Neural cell (in vitro differentiated cells): ENCODE results near the gene DENND11. TPM values are rescaled to one million over a fixed set of nuclear protein-coding genes. Genes with fewer than 3 reads are reported as not detected.

Source experiments
- H2AFZ ChIP-seq: fragments of 200-600, 300-800 bp; sonication (generic), shearing (Covaris generic); 2 replicates; pipeline ENCODE4 v1.6.0; 2014; ENCODE audit warnings: low read depth, mild to moderate bottlenecking, antibody characterized with exemption, low read length, moderate library complexity
- H3F3A ChIP-seq: fragments of 200-600 bp; shearing (Covaris generic); 2 replicates; pipeline ENCODE4 v1.6.1; 2016; ENCODE audit warnings: mild to moderate bottlenecking, moderate library complexity, mixed read lengths, antibody characterized with exemption, low read length; ENCODE audit not compliant: insufficient read depth, poor library complexity, severe bottlenecking
- H3K27ac ChIP-seq: fragments of 200-600, 300-800 bp; sonication (generic), shearing (Covaris generic); 2 replicates; pipeline ENCODE4 v1.5.1; 2014; ENCODE audit warnings: mild to moderate bottlenecking, low read length, moderate library complexity
- H3K27me3 ChIP-seq: fragments of 300-800, 200-600 bp; sonication (generic), shearing (Covaris generic); 2 replicates; pipeline ENCODE4 v1.6.0; 2014; ENCODE audit warnings: mild to moderate bottlenecking, low read depth, low read length, moderate library complexity; ENCODE audit not compliant: insufficient read depth
- H3K36me3 ChIP-seq: fragments of 300-800, 200-600 bp; sonication (generic), shearing (Covaris generic); 2 replicates; pipeline ENCODE4 v1.5.1; 2014; ENCODE audit warnings: mild to moderate bottlenecking, antibody characterized with exemption, low read length, moderate library complexity; ENCODE audit not compliant: insufficient read depth
- H3K4me2 ChIP-seq: fragments of 300-800, 200-600 bp; sonication (generic), shearing (Covaris generic); 2 replicates; pipeline ENCODE4 v1.6.0; 2014; ENCODE audit warnings: mild to moderate bottlenecking, low read length
- H3K4me3 ChIP-seq: fragments of 300-800, 200-600 bp; sonication (generic), shearing (Covaris generic); 2 replicates; pipeline ENCODE4 v1.5.1; 2014; ENCODE audit warnings: mild to moderate bottlenecking, low read length, moderate library complexity
- H3K79me2 ChIP-seq: fragments of 200-600 bp; shearing (Covaris generic); replicated peaks from 2 replicates; pipeline ENCODE4 v1.6.0; 2014; ENCODE audit warnings: mild to moderate bottlenecking, low read length, moderate library complexity; ENCODE audit not compliant: insufficient read depth
- H3K9ac ChIP-seq: fragments of 300-800, 200-600 bp; sonication (generic), shearing (Covaris generic); 2 replicates; pipeline ENCODE4 v1.6.1; 2016; ENCODE audit warnings: mild to moderate bottlenecking, low read length, mixed read lengths
- H3K9me2 ChIP-seq: fragments of 200-600 bp; shearing (Covaris generic); 2 replicates; pipeline ENCODE4 v1.6.1; 2016; ENCODE audit warnings: mild to moderate bottlenecking, low read length, mixed read lengths; ENCODE audit not compliant: insufficient read depth
- H3K9me3 ChIP-seq: fragments of 200-600, 300-800 bp; sonication (generic), shearing (Covaris generic); 2 replicates; pipeline ENCODE4 v1.6.1; 2016; ENCODE audit warnings: mild to moderate bottlenecking, mixed run types, low read length, moderate library complexity, mixed read lengths
- H4K20me1 ChIP-seq: fragments of 200-600 bp; shearing (Covaris generic); 2 replicates; pipeline ENCODE4 v1.6.1; 2016; ENCODE audit warnings: mild to moderate bottlenecking, mixed run types; ENCODE audit not compliant: insufficient read depth
- CTCF ChIP-seq: fragments of 450-650 bp; IDR thresholded peaks from 2 replicates; pipeline ENCODE4 v1.5.1; 2014; ENCODE audit warnings: antibody characterized with exemption, mild to moderate bottlenecking, moderate library complexity; ENCODE audit not compliant: poor library complexity, severe bottlenecking
- EP300 ChIP-seq: fragments of 450-650 bp; conservative IDR thresholded peaks from 2 replicates; pipeline ENCODE4 v1.6.1; 2014; ENCODE audit warnings: antibody characterized with exemption, mild to moderate bottlenecking, moderate library complexity; ENCODE audit not compliant: poor library complexity, severe bottlenecking
- EZH2 ChIP-seq: fragments of 200-600, 300-800 bp; shearing (Covaris generic), sonication (generic); IDR thresholded peaks from 2 replicates; pipeline ENCODE4 v1.6.1; 2014; ENCODE audit warnings: antibody characterized with exemption, low read length, borderline replicate concordance, mild to moderate bottlenecking; ENCODE audit not compliant: insufficient read depth, poor library complexity, severe bottlenecking
- MXI1 ChIP-seq: fragments of 450-650 bp; conservative IDR thresholded peaks from 2 replicates; pipeline ENCODE4 v1.6.1; 2014; ENCODE audit warnings: antibody characterized with exemption, mild to moderate bottlenecking; ENCODE audit not compliant: poor library complexity, severe bottlenecking
- POLR2AphosphoS5 ChIP-seq: IDR thresholded peaks from 2 replicates; pipeline ENCODE4 v1.6.1; 2012
- RAD21 ChIP-seq: fragments of 450-650 bp; conservative IDR thresholded peaks from 2 replicates; pipeline ENCODE4 v1.6.1; 2014; ENCODE audit warnings: antibody characterized with exemption, mild to moderate bottlenecking, moderate library complexity
- REST ChIP-seq: IDR thresholded peaks from 2 replicates; pipeline ENCODE4 v1.6.1; 2012; ENCODE audit warnings: borderline replicate concordance
- SMC3 ChIP-seq: fragments of 450-650 bp; conservative IDR thresholded peaks from 2 replicates; pipeline ENCODE4 v1.6.1; 2014; ENCODE audit warnings: antibody characterized with exemption, mild to moderate bottlenecking, moderate library complexity; ENCODE audit not compliant: poor library complexity
- TAF1 ChIP-seq: IDR thresholded peaks from 2 replicates; pipeline ENCODE4 v1.6.1; 2012; ENCODE audit warnings: low read depth
- polyA plus RNA-seq: library from polyadenylated mRNA; depleted of rRNA; stranded (reverse); fragments of >200 nt; gene quantifications from 2 replicates; pipeline ENCODE4 v1.2.3, GENCODE V29; 2014

The DENND11 gene
- polyA plus RNA-seq, 1 donor from 2014 or later: 24.5 TPM

GRCh38 chr7:141722529-141722928, 20.6 kb upstream of the DENND11 start:
- no peaks in the 10 kb centered on the region for H3K27me3 ChIP-seq
- H3K9me3 ChIP-seq: no peaks in the 10 kb centered on the region
- H3K27ac ChIP-seq: no peak overlapping the region

GRCh38 chr7:141717450-141717849, 15.5 kb upstream of the DENND11 start:
- Histone ChIP-seq H3K4me3 (no peak overlapping the region), H3K9me3 (no peaks in the 10 kb centered on the region), H3K27me3 (no peaks in the 10 kb centered on the region), H3K9ac (no peak overlapping the region), H2AFZ (no peak overlapping the region), H3F3A (no peaks in the 10 kb centered on the region), H3K4me2 (no peak overlapping the region), H3K36me3 (no peaks in the 10 kb centered on the region), H3K9me2 (no peaks in the 10 kb centered on the region), H3K79me2 (no peaks in the 10 kb centered on the region), H3K27ac (no peak overlapping the region), H4K20me1 (no peaks in the 10 kb centered on the region)
- TF ChIP-seq POLR2AphosphoS5: no peak
- TF ChIP-seq SMC3: no peak
- TF ChIP-seq EZH2: no peak
- TF ChIP-seq TAF1: no peak
- TF ChIP-seq REST: no peak
- no peak for TF ChIP-seq CTCF
- no peak for TF ChIP-seq RAD21
- TF ChIP-seq MXI1: no peak
- TF ChIP-seq EP300: no peak

More at GRCh38 chr7:141722529-141722928, 20.6 kb upstream of the DENND11 start:
- H4K20me1 ChIP-seq: no peaks in the 10 kb centered on the region
- H3K9me2 ChIP-seq: no peaks in the 10 kb centered on the region
- no peak overlapping the region for H2AFZ ChIP-seq
- H3F3A ChIP-seq: no peaks in the 10 kb centered on the region
- no peak overlapping the region for H3K4me3 ChIP-seq
- no peaks in the 10 kb centered on the region for H3K36me3 ChIP-seq
- no peaks in the 10 kb centered on the region for H3K79me2 ChIP-seq
- no peak overlapping the region for H3K4me2 ChIP-seq
- no peak for TF ChIP-seq EZH2
- no peak for TF ChIP-seq SMC3
- no peak overlapping the region for H3K9ac ChIP-seq
